Measurements from ENCODE around the gene SLC7A7.
"Not testable (repeated sequence)": the region's sequence is repeated elsewhere in the genome, so short reads cannot be mapped to it uniquely, and the experiment has no call there.

The SLC7A7 gene

DNA sequence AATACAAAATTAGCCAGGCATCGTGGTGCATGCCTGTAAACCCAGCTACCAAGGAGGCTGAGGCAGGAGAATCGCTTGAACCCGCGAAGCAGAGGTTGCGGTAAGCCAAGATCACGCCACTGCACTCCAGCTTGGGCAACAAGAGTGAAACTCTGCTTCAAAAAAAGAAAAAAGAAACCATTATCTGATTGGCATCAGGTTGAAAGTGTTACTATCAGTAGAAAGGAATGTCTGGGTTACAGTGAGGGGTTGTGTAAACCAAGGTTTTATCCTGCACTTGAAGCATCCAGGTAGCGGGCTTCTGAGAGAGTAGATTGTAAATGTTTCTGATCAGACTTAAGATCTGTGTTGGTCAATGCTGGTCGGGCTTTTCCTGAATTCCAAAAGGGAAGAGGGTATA, 62.8 kb downstream of the SLC7A7 start:
- DNase-seq (ENCODE audit: low spot score) = no peak

DNA sequence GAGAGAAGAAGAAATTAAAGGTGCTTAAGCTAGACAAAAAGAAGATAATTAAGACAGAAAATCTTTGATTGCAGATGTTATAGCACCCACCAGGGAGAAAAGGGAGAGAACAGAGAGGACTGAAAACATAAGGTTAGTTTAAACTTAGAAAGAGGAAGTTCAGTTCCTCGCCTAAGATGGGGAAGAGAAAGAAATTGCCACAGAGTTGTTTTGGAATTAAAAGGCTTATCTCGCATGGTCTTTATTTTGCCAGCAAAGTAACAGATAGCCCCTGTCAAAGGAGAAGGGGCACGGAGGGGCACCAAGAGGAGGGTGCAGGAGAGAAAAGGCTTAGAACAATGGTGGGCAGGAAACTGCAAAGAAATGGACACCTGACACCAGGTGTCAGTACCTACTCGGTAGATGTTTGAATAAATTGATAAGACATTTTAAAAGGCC, 66.6 kb downstream of the SLC7A7 start:
- DNase-seq (ENCODE audit: low spot score) = no peak

DNA sequence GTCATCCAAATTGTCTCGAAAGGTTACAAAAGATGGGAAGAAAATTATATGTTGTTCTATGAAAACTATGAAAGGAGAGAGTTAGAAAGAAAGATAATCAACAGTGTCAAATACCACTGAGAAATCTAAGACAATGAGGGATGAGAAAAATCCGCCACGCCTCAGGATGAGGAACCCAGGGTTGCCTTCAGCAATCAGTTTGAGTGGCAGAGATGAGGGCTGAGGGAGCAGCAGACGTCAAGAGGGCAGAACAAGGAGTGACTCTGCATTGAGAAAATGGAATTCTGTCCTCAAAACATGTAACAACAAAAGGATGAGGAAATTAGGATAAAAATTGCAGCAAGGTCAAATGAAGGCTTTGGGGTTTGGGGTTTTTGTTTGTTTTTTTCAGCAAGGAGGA, 67.0 kb downstream of the SLC7A7 start:
- no peak for DNase-seq (ENCODE audit: low spot score)

DNA sequence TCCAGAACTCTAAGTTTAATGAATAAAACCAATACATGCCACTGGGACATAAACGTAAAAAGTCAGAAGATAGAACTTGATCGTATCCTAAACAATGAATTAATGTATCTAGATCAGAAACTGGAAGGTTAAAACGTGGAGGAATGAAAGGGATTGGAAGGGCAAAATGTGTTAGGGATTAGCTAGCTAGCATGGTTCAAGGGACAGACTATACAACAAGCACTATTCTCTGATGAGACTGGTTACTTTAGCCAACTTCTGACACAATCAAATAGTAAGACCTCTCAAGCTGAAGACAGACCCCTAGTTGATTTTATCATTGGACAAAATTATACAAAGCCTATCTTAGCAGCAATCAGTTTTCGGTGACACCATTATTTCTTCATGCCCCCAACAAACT, 67.5 kb downstream of the SLC7A7 start:
- no peak for DNase-seq (ENCODE audit: low spot score)

DNA sequence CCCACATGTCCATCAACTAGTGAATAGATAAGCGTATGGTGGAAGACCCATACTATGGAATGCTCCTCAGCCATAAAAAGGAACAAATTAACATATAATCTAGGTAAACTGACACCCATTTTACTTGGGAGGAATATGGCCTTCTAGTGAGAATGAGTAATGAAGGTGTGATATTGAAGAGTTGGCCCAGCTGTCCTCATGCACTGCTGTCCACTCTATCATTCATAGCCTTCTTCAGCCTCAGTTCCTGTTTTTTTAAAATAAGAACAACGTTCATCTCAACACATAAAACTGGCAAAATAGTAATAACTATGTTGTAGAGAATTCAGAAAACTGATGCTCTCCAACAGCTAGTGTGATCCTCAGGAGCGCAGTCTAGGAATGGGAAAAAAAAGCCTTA, 75.2 kb downstream of the SLC7A7 start:
- DNase-seq (ENCODE audit: low spot score) = no peak

DNA sequence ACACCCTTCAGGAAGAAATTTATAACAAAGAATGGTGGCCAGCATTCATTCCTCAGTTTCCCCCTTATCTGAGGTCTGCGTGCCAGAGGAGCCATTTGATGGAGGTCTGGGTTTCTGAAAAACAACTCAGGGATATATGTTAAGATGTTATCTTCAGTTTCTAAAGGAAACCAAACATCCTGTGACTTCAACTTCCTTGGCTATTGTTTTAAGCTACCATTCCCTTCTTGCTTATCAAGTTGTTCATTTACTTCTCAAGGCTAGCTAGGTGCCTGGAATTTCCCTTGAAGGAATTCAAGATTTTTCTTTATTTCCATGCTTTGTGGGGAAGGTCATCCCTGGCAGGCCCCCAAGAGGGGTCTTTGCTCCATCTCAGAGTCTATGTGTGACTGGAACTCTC, 75.8 kb downstream of the SLC7A7 start:
- DNase-seq (ENCODE audit: low spot score) = no peak

DNA sequence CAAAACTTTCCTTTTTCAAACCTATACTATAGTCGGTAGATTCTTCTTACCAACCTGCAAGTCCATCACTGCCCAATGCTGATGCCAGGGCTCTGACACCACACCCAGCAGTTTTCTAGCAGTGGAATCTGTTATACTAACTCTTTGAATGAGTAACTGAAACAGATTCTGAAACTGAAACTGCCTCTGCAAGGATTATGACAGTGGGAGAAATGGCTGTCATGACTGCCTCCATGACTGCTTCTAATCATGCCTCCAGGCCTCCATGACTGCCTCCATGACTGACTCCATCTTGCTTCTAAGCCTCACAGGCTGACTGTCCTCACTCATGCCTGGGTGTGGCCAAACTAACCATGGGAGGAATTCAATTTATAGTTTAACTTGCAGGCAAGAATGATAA, 78.2 kb downstream of the SLC7A7 start:
- no peak for DNase-seq (ENCODE audit: low spot score)

DNA sequence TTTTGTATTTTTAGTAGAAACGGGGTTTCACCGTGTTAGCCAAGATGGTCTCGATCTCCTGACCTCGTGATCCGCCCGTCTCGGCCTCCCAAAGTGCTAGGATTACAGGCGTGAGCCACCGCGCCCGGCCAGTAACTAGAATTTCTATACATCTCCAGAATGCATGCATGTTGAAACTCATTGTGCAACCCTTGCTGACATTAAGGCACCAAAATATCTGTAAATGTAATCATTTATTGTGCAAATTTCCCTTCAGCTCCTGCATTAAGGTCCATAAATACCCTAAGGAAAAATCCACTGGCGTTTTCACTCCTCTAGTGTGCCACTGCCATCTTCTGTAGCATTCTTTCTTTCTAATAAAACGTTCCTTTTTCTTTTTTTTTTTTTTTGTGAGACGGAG, 78.9 kb downstream of the SLC7A7 start:
- not testable (repeated sequence) for DNase-seq (ENCODE audit: low spot score)

DNA sequence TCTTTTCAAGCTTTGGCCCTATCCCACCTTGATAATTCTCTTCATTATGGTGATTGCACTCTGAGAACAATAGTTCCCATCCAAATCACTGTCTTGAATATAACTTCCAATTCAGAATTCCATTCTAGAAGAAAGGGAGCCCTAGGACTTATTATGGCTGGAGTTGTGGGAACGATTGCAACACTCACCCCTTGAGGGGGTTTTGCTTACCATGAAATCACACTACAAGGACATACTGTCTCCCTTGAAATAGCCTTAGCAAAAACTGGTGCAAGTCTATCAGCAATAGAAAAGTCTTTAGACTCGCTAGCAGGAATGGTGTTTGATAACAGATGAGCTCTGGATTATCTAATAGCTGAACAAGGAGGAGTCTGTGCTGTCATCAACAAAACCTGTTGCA, 80.1 kb downstream of the SLC7A7 start:
- no peak for DNase-seq (ENCODE audit: low spot score)

DNA sequence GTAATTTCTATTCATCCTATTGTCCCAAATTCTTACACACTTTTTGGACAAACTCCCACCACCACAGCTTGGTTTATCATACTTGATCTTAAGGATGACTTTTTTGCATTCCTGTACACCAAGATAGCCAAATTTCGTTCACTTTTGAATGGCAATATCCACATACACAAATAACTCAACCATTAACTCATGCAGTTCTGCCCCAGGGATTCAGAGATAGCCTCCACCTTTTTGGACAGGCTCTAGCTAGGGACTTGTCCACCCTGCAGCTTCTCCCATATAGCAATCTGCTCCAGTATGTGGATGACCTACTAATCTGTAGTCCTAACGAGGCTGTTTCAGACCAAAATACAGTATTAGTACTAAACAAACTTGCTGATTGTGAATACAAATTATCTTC, 81.4 kb downstream of the SLC7A7 start:
- DNase-seq (ENCODE audit: low spot score) = no peak

DNA sequence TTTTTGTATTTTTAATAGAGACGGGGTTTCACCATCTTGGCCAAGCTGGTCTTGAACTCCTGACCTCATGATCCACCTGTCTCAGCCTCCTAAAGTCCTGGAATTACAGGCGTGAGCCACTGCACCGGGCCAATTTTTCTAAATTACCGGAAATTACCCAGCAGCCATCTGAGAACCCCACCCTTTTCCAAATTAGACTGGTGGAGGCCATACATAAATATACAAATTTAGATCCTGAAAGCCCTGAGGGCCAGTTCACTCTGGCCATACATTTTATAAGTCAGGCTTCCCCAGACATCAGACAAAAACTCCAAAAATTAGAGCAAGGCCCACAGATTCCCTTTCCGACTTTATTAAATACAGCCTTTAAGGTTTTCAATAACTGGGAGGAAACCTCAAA, 83.2 kb downstream of the SLC7A7 start:
- not testable (repeated sequence) for DNase-seq (ENCODE audit: low spot score)

DNA sequence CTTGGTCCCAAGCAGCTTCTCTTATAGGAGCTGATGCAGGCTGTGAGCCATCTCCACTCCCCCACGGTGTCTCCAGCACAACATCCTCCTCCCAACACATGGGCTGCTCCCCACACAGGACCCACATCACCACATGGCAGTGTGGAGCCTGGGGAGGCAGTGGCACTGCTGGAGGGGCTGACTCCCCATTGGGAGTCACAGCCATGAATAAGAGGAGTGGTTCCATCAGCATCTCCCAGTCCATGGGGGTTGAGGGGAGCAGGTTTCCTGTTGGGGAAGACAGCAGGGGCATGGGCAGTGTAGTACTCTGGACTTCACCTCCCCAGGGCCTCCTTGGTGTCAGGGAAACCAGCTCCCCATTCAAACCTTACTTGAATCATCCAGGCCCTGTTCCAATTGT, 89.2 kb downstream of the SLC7A7 start:
- no peak for DNase-seq (ENCODE audit: low spot score)

DNA sequence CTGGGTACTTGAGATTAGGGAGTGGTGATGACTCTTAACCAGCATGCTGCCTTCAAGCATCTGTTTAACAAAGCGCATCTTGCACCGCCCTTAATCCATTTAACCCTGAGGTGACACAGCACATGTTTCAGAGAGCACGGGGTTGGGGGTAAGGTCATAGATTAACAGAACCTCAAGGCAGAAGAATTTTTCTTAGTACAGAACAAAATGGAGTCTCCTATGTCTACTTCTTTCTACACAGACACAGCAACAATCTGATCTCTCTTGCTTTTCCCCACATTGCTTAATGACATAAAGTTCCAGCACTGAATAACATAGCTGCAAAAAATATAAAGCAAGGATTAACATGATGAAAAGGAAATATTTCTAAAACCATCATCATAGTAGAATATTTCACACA, 89.9 kb downstream of the SLC7A7 start:
- DNase-seq (ENCODE audit: low spot score) = not testable (repeated sequence)

DNA sequence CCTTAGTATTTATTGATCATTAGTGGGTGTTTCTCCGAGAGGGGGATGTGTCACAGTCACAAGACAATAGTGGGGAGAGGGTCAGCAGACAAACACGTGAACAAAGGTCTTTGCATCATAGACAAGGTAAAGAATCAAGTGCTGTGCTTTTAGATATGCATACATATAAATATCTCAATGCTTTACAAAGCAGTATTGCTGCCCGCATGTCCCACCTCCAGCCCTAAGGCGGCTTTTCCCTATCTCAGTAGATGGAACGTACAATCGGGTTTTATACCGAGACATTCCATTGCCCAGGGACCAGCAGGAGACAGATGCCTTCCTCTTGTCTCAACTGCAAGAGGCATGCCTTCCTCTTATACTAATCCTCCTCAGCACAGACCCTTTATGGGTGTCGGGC, 90.4 kb downstream of the SLC7A7 start:
- not testable (repeated sequence) for DNase-seq (ENCODE audit: low spot score)

DNA sequence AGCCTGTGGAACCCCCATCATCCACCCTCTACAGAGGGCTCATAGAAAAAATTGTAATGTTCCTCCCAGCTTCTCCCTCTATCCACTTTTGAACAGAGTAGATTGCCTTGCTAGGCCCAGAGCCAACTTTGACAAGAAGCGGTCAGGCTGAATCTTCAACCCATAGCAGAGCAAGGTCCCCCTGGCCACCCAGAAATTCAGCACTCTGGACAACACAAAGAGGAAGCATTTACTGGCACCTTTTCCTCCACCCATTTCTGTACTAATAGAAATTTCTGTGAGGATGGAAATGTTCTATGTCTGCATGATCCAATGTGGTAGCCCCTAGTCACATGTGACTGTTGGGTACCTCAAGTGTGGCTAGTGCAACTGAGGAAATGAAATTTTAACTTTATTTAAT, 91.4 kb downstream of the SLC7A7 start:
- no peak for DNase-seq (ENCODE audit: low spot score)

Measured in AG20443 (cell line).